Measurements from ENCODE around the gene ARHGAP44. TPM values are rescaled to one million over a fixed set of nuclear protein-coding genes. Genes with fewer than 3 reads are reported as not detected.

Gene ARHGAP44
- total and polyA plus RNA-seq, 4 donors = 0.14 to 1.3 (median 0.42) TPM

DNA sequence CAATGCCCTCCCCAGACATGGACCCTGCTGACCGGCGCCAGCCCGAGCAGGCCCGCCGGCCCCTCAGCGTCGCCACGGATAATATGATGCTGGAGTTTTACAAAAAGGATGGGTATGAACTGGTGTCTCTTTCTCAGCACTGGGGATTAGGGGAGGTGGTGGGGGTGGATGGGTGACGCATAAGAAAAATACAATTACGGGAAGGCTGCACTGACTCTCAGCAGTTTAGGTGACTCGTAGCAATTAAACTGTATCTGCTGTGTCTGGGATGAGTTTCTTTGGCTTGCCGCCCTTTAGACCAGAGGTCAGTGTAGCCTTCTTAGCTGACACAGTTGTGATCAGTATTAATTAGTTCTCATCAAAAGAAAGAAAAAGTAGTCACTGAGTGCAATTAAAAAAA, 169.5 kb downstream of the ARHGAP44 start:
- DNase-seq (ENCODE audit: low spot score) = no peak
- no peaks in the 10 kb centered on the region for H3K36me3 ChIP-seq (ENCODE audit: control insufficient read depth in 4 of 4, insufficient read depth in 3 of 4, low read depth in 1 of 4, low read length in 3 of 4)
- H3K27ac ChIP-seq (ENCODE audit: low read depth in 1 of 2, low read length in 2 of 2) = no peak overlapping the region
- H3K27me3 ChIP-seq (ENCODE audit: control insufficient read depth in 4 of 4, insufficient read depth in 4 of 4, low read length in 3 of 4) = no peaks in the 10 kb centered on the region
- H3K4me3 ChIP-seq (ENCODE audit: low read depth in 1 of 3, low read length in 3 of 3) = no peak overlapping the region
- no peak overlapping the region for H3K9ac ChIP-seq (ENCODE audit: low read depth in 1 of 2, low read length in 2 of 2)
- peaks cover 0 to 2% (median under 1%) of the 10 kb centered on the region in 4 donors for H3K9me3 ChIP-seq (ENCODE audit: control insufficient read depth in 4 of 4, low read length in 3 of 4)
- TF ChIP-seq, protein P1, sequence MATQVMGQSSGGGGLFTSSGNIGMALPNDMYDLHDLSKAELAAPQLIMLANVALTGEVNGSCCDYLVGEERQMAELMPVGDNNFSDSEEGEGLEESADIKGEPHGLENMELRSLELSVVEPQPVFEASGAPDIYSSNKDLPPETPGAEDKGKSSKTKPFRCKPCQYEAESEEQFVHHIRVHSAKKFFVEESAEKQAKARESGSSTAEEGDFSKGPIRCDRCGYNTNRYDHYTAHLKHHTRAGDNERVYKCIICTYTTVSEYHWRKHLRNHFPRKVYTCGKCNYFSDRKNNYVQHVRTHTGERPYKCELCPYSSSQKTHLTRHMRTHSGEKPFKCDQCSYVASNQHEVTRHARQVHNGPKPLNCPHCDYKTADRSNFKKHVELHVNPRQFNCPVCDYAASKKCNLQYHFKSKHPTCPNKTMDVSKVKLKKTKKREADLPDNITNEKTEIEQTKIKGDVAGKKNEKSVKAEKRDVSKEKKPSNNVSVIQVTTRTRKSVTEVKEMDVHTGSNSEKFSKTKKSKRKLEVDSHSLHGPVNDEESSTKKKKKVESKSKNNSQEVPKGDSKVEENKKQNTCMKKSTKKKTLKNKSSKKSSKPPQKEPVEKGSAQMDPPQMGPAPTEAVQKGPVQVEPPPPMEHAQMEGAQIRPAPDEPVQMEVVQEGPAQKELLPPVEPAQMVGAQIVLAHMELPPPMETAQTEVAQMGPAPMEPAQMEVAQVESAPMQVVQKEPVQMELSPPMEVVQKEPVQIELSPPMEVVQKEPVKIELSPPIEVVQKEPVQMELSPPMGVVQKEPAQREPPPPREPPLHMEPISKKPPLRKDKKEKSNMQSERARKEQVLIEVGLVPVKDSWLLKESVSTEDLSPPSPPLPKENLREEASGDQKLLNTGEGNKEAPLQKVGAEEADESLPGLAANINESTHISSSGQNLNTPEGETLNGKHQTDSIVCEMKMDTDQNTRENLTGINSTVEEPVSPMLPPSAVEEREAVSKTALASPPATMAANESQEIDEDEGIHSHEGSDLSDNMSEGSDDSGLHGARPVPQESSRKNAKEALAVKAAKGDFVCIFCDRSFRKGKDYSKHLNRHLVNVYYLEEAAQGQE (IDR thresholded peaks at IDR 0.05) = no peak
- TF ChIP-seq HNF4G (IDR thresholded peaks at IDR 0.05) = no peak
- TF ChIP-seq, protein P2, sequence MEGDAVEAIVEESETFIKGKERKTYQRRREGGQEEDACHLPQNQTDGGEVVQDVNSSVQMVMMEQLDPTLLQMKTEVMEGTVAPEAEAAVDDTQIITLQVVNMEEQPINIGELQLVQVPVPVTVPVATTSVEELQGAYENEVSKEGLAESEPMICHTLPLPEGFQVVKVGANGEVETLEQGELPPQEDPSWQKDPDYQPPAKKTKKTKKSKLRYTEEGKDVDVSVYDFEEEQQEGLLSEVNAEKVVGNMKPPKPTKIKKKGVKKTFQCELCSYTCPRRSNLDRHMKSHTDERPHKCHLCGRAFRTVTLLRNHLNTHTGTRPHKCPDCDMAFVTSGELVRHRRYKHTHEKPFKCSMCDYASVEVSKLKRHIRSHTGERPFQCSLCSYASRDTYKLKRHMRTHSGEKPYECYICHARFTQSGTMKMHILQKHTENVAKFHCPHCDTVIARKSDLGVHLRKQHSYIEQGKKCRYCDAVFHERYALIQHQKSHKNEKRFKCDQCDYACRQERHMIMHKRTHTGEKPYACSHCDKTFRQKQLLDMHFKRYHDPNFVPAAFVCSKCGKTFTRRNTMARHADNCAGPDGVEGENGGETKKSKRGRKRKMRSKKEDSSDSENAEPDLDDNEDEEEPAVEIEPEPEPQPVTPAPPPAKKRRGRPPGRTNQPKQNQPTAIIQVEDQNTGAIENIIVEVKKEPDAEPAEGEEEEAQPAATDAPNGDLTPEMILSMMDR (IDR thresholded peaks at IDR 0.05; ENCODE audit: low read depth, low read length, missing input control) = no peak
- no peak for TF ChIP-seq YY1 (IDR thresholded peaks at IDR 0.05)
- TF ChIP-seq GABPA (IDR thresholded peaks at IDR 0.05 in 1 of 2, conservative IDR thresholded peaks at IDR 0.05 in 1 of 2) = no peak
- TF ChIP-seq, protein P3, sequence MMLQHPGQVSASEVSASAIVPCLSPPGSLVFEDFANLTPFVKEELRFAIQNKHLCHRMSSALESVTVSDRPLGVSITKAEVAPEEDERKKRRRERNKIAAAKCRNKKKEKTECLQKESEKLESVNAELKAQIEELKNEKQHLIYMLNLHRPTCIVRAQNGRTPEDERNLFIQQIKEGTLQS (IDR thresholded peaks at IDR 0.05) = no peak
- TF ChIP-seq, protein P4, sequence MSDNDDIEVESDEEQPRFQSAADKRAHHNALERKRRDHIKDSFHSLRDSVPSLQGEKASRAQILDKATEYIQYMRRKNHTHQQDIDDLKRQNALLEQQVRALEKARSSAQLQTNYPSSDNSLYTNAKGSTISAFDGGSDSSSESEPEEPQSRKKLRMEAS (IDR thresholded peaks at IDR 0.05) = no peak
- no peak for TF ChIP-seq FOXA1 (IDR thresholded peaks at IDR 0.05)
- TF ChIP-seq RAD21 (IDR thresholded peaks at IDR 0.05) = no peak
- TF ChIP-seq SP1 (IDR thresholded peaks at IDR 0.05) = no peak
- TF ChIP-seq JUND (IDR thresholded peaks at IDR 0.05) = no peak
- TF ChIP-seq FOXA2 (IDR thresholded peaks at IDR 0.05) = no peak
- TF ChIP-seq, protein P5, sequence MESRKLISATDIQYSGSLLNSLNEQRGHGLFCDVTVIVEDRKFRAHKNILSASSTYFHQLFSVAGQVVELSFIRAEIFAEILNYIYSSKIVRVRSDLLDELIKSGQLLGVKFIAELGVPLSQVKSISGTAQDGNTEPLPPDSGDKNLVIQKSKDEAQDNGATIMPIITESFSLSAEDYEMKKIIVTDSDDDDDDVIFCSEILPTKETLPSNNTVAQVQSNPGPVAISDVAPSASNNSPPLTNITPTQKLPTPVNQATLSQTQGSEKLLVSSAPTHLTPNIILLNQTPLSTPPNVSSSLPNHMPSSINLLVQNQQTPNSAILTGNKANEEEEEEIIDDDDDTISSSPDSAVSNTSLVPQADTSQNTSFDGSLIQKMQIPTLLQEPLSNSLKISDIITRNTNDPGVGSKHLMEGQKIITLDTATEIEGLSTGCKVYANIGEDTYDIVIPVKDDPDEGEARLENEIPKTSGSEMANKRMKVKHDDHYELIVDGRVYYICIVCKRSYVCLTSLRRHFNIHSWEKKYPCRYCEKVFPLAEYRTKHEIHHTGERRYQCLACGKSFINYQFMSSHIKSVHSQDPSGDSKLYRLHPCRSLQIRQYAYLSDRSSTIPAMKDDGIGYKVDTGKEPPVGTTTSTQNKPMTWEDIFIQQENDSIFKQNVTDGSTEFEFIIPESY (IDR thresholded peaks at IDR 0.05) = no peak
- TF ChIP-seq NR2F2 (IDR thresholded peaks at IDR 0.05) = no peak
- no peak for TF ChIP-seq HNF4A (conservative IDR thresholded peaks at IDR 0.05)
- WGBS = 96% methylated on average over 12 of the region's 12 CpGs
- H3K4me1 ChIP-seq (ENCODE audit: control insufficient read depth in 4 of 4, insufficient read depth in 4 of 4, low read length in 3 of 4) = peaks cover 0 to 5% (median 3%) of the 10 kb centered on the region in 4 donors

DNA sequence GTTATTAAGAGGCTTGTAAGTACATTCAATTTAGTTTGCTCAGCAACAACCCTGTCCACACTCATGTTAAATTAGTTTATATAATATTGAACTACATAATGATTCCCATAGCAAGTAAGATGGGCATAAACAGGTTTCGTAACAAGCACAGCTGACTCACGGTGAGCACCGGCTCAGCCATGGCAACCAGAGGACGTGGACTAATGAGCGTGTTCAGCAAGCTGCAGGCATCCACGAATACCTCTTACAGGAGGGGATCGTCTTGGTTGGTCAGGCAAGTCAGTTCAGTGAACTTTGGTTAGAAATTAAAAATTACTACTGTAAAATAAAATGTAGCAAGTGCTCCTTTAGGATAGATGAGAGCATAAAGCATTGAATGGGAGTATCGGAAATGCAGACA, 170.1 kb downstream of the ARHGAP44 start:
- no peaks in the 10 kb centered on the region for H3K36me3 ChIP-seq (ENCODE audit: control insufficient read depth in 4 of 4, insufficient read depth in 3 of 4, low read depth in 1 of 4, low read length in 3 of 4)
- H3K4me3 ChIP-seq (ENCODE audit: low read depth in 1 of 3, low read length in 3 of 3) = no peak overlapping the region
- DNase-seq (ENCODE audit: low spot score) = no peak
- no peaks in the 10 kb centered on the region for H3K27me3 ChIP-seq (ENCODE audit: control insufficient read depth in 4 of 4, insufficient read depth in 4 of 4, low read length in 3 of 4)
- H3K9ac ChIP-seq (ENCODE audit: low read depth in 1 of 2, low read length in 2 of 2) = no peak overlapping the region
- no peak overlapping the region for H3K27ac ChIP-seq (ENCODE audit: low read depth in 1 of 2, low read length in 2 of 2)
- TF ChIP-seq YY1 (IDR thresholded peaks at IDR 0.05) (no peak), RXRA (IDR thresholded peaks at IDR 0.05) (no peak), HNF4G (IDR thresholded peaks at IDR 0.05) (no peak), SP1 (IDR thresholded peaks at IDR 0.05) (no peak), RAD21 (IDR thresholded peaks at IDR 0.05) (no peak), NR2F2 (IDR thresholded peaks at IDR 0.05) (no peak), JUND (IDR thresholded peaks at IDR 0.05) (no peak), EGR1 (IDR thresholded peaks at IDR 0.05; ENCODE audit: low read depth in 2 of 2) (no peak)
- TF ChIP-seq, protein P1 (IDR thresholded peaks at IDR 0.05) = no peak
- TF ChIP-seq, protein P4 (IDR thresholded peaks at IDR 0.05) = no peak
- TF ChIP-seq, protein P3 (IDR thresholded peaks at IDR 0.05) = no peak
- TF ChIP-seq, protein P5 (IDR thresholded peaks at IDR 0.05) = no peak
- peaks cover 0 to 2% (median under 1%) of the 10 kb centered on the region in 4 donors for H3K9me3 ChIP-seq (ENCODE audit: control insufficient read depth in 4 of 4, low read length in 3 of 4)
- H3K4me1 ChIP-seq (ENCODE audit: control insufficient read depth in 4 of 4, insufficient read depth in 4 of 4, low read length in 3 of 4) = peaks cover 0 to 9% (median 3%) of the 10 kb centered on the region in 4 donors
- 96% methylated on average over 8 of the region's 8 CpGs for WGBS
